Fibroblast of skin of left quadriceps (primary cell): Measurements from ENCODE around the gene KLHDC7A.
"Not testable (repeated sequence)": the region's sequence is repeated elsewhere in the genome, so short reads cannot be mapped to it uniquely, and the experiment has no call there.

Experiments used
- DNase-seq, 2 experiments: peaks; one replicate each; pipeline ENCODE4 v3.0.0-alpha.2; 2013; ENCODE audit warnings: low read depth in 2 of 2

KLHDC7A gene

GRCh38 chr1:18480315-18481189 is at the start of gene KLHDC7A:
KLHDC7A (plus strand) TSS chr1:18480930; CDS start chr1:18480982, 52 bp downstream.
- no peak for DNase-seq

GRCh38 chr1:18434041-18434440 is 46.7 kb upstream of the KLHDC7A start:
- DNase-seq: no peak

GRCh38 chr1:18440385-18441226 is 40.1 kb upstream of the KLHDC7A start:
- DNase-seq: no peak

- no peak for DNase-seq
Measured at GRCh38 chr1:18443587-18444520, 36.9 kb upstream of the KLHDC7A start.

GRCh38 chr1:18444563-18444962 is 36.2 kb upstream of the KLHDC7A start:
- no peak for DNase-seq

GRCh38 chr1:18446751-18447150 is 34.0 kb upstream of the KLHDC7A start:
- DNase-seq: no peak

DNA sequence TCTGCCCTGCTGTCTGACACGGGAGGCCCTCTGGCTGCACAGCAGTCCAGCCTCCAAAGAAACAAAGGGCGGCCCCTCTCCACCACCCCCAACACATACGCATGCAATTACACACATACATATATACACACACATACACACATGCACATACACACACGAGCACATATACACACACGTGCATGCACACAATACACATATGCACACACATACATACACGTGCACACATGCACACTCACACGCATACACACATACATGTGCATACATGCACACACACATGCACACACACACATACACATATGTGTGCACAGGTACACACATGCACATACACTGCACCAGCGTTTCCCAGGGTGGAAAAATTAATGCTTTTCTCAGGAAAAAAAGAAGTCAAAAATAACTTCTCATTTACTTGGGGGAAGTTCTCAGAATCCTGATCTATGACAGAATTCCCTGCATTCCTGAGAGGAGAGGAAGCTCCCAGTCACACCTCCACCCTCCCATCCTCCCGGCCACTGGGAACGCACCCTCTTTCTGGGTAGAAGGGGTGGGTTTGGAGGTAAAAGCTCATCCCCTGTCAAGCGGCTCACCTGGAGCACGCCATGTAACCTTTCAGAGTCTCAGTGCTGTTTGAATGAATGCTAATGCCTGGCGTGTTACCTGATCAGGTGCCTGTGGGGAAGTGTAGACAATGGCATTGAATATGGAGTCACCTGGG is 33.1 kb upstream of the KLHDC7A start:
- DNase-seq: no peak

GRCh38 chr1:18448889-18449288 is 31.8 kb upstream of the KLHDC7A start:
- DNase-seq: no peak

DNA sequence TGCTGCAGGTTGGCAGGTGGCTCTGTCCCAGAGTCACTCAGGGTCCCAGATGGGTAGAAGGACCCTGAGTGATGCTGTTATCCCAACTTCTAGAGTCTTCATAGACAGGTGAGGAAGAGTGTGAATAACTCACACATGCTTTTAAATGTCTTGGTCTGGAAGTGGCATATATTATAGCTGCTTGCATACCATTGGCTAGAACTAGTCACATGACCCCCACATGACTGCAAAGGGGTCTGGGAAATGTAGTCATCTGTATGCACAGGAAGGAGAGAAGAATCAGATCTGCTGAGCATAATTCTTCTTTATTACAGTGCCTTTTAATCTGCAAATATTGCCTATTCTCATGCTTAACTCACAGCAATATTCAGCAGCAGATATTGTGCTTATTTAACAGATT is 28.2 kb upstream of the KLHDC7A start:
- DNase-seq: no peak

DNA sequence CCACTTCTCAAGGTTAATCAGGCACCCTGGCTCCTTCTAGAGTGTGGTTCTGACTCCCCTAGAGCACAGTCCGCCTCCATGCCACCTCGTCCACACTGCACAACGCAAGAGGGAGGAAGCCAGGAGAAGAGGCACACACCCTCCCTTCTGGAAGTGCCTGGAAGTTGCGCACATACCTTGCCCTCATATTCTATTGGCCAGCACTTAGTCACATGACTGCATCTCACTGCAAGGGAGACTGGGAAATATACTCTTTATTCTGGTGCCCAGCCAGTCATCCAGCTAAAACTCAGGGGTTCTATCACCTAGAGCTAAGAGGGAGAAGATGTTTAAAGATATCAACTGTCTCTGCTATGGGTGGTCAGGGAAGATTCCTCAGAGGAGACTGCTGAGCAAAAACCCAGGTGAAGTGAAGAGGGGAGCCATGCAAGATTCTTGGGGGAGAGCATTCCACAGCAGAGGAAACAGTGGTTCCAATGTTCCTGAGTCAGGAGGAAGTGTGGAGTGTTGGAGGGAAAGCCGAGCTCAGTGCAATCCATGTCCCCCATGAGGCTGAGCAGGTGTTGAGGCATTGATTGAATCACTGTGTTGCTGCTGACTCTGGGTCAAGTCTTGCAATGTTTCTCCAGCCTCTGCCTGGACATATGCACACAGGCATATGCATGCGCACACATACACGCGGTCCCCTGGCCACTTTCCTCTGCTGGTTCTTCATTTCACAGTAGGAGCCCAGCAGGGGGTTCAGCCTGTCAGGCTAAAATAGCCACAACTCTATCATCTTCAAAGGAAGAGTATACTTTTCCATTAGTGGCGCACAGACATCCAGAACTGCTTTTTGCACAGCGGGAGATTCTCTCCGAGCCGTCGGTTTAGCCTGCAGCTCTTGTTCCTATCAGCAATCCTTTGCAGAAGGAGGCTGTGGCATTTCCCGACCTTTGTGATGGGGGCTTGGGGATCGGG is 22.3 kb upstream of the KLHDC7A start:
- DNase-seq: no peak

GRCh38 chr1:18461656-18462055 is 19.1 kb upstream of the KLHDC7A start:
- no peak for DNase-seq

DNA sequence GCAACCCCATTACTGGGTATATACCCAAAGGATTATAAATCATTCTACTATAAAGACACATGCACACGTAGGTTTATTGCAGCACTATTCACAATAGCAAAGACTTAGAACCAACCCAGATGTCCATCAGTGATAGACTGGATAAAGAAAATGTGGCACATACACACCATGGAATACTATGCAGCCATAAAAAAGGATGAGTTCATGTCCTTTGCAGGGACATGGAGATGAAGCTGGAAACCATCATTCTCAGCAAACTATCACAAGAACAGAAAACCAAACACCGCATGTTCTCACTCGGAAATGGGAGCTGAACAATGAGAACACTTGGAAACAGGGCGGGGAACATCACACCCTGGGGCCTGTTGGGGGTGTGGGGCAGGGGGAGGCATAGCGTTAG is 18.2 kb upstream of the KLHDC7A start:
- not testable (repeated sequence) for DNase-seq

- no peak for DNase-seq
Measured at GRCh38 chr1:18463063-18463462, 17.7 kb upstream of the KLHDC7A start.

GRCh38 chr1:18463984-18464664 is 16.6 kb upstream of the KLHDC7A start:
- no peak for DNase-seq

DNA sequence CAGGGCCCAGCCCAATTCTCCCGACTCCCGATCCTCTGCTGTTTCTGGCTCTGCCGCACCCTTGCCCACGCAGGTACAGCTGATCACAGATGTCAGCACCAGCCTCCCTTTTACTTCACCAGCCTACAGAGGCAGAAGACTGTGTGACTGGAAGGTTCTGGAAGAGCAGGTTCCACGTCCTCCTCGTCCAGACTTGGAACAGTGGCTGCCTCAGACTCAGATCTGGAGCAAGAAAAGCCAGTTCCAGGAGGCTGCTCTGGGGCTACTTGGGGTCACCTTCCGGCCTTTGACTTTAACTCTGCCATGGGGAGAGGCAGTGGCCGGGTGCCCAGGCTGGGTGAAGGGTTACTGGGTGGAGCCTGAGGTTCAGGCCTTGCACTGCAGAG is 16.1 kb upstream of the KLHDC7A start:
- DNase-seq: no peak

DNA sequence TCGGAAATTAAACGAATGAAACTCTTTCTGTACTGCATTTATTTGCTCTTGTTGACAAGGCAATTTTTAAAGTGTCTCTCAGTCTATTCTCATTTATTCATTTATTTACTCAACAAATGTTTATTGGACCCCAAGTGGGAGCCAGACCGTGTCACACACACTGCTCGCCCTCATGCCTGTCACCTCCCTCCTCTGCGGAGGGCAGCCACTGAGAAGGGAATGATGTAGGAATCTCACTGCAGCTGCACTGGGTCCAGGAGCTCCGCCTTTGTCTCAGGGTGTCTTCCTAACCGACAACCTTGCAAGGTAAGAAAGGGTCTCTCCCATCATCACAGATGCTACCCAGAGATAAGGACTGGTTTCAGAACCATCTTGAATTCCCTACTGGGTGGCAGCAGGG is 14.1 kb upstream of the KLHDC7A start:
- DNase-seq: no peak

GRCh38 chr1:18468570-18468969 is 12.2 kb upstream of the KLHDC7A start:
- no peak for DNase-seq

DNA sequence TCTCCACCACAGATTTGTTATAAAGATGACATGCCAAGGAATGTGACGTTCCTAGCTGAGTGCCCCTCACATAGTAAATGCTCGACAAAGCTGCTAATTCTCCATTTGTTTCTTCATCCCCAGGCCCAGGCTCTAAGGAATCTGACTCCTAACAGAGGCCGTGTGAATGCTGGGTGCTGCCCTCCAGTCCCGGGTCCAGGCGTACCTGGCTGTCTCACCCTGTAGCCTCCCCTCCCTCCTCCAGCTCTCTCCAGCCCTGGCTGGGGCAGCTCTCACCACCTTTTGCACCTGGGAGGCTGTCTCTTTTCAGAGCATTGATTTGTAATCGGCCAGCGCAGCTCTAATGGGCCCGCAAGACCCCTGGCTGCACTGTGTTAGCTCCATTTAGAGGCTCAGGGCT is 11.2 kb upstream of the KLHDC7A start:
- no peak for DNase-seq

DNA sequence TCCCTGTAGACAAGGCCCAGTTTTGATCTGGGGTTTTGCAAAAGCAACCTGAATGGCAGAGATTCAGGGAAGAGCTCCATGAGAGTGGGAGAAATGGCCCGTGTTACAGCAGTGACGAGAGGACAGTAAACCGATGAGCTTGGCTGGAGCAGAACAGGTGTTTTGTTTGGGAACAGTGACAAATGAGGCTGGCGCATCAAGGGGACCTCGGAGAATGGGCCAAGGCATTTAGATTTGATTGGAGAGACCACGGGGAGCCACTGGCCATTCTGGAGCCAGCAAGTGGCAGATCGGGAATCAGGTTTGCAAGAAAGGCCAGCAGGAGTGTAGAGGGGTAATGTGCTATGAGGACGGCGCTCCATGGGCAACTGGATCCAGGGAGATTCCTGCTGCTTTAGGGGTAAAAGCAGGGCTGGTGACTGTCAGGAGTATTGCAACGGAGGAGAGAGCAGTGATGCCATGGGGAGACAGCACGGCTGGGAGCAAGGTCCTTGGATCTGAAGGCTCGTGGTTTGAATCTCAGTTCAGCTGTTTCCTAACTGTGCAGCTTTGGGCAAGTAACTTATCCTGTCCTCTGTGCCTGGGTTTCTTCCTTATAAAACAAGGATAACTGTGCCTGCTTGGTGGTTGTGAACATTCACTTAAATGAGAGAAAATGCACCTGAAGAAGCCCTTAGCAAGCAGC is 9.9 kb upstream of the KLHDC7A start:
- DNase-seq: no peak
